Stimulated activated naive CD8-positive, alpha-beta T cell treated with anti-CD3 and anti-CD28 coated beads, Interleukin-15, Interleukin-2, amounts not matched to agents 100 ng/mL and 50 ng/mL, for 24 hours (primary cell): ENCODE measurements around the gene HORMAD2.

Experiments used
- H3K27ac Mint-ChIP-seq: one replicate; pipeline ENCODE4 v1.8.0; 2021; ENCODE audit warnings: mild to moderate bottlenecking, mixed read lengths
- H3K27me3 Mint-ChIP-seq: one replicate; pipeline ENCODE4 v1.8.0; 2021; ENCODE audit warnings: mixed read lengths
- H3K36me3 Mint-ChIP-seq: one replicate; pipeline ENCODE4 v1.8.0; 2021; ENCODE audit warnings: low read depth, mixed read lengths
- H3K4me1 Mint-ChIP-seq: one replicate; pipeline ENCODE4 v1.8.0; 2021; ENCODE audit warnings: low read depth, mixed read lengths
- H3K4me3 Mint-ChIP-seq: one replicate; pipeline ENCODE4 v1.8.0; 2021; ENCODE audit warnings: mild to moderate bottlenecking, mixed read lengths
- H3K9me3 Mint-ChIP-seq: one replicate; pipeline ENCODE4 v1.8.0; 2021; ENCODE audit warnings: mixed read lengths

The HORMAD2 gene, protein sequence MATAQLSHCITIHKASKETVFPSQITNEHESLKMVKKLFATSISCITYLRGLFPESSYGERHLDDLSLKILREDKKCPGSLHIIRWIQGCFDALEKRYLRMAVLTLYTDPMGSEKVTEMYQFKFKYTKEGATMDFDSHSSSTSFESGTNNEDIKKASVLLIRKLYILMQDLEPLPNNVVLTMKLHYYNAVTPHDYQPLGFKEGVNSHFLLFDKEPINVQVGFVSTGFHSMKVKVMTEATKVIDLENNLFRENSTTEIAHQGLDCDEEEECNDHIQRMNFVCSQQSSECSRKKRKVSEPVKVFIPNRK

DNA sequence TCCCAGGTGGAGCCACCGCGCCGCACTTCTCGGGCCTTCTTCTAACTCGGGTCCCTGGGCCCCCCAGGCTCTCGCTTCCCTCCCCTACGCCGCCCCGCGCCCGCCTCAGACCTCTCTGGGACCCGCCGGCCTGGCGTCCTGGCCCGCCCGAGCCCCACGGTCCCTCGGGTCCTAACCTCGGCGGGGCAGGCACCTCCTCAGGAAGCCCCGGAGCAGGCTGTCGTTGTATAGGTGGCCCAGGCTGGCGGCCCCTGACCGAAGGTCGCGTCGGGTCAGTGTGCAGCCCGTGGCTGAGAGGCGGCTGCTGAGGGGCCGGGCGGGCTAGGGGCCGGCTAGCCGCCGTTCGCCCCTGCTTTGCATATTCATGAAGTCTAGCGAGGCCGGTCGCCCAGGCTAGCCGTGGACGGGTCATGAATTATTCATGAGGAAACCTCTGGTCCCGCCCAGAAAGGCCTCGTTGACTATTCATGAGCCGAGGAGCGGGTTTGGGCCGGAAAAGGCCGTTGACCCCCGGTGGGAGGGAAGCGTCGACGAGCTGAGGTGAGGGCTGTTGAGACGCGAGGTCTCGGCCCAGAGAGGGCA is at the start of gene HORMAD2:
TSS of gene HORMAD2 (plus strand) at position 513 of the 582 bp plus-strand sequence. CDS start 13,489 bp downstream, outside the sequence.
- no peaks in the 10 kb centered on the region for H3K9me3 Mint-ChIP-seq
- no peak within 1 kb of the TSS for H3K4me3 Mint-ChIP-seq
- no peaks in the 10 kb centered on the region for H3K36me3 Mint-ChIP-seq
- no peak within 1 kb of the TSS for H3K27ac Mint-ChIP-seq
- H3K27me3 Mint-ChIP-seq, result peaks cover 19% of the 10 kb centered on the region
- peaks cover 11% of the 10 kb centered on the region for H3K4me1 Mint-ChIP-seq

DNA sequence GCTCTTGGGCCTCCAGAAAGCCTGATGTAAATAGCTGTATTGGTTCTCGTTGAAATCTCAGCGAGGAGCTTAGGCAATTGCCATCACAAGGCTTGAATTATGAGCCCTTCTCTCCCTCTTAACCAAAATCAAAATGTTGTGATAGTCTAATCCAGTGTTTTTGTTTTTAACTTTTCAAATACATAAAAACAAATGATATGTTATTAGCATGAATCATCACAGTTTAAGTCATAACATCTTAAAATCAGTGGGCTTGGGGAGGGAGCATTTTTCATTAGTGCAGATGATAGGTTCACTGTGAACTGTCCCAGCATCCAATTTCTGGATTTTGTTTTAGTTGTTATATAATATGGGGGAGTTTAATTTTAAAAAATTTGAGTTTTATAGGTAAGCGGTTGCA is 48.9 kb upstream of the HORMAD2 start:
- Mint-ChIP-seq H3K36me3 (peaks cover 12% of the 10 kb centered on the region), H3K27ac (no peak overlapping the region), H3K9me3 (no peaks in the 10 kb centered on the region), H3K4me1 (no peaks in the 10 kb centered on the region), H3K4me3 (no peak overlapping the region), H3K27me3 (no peaks in the 10 kb centered on the region)

DNA sequence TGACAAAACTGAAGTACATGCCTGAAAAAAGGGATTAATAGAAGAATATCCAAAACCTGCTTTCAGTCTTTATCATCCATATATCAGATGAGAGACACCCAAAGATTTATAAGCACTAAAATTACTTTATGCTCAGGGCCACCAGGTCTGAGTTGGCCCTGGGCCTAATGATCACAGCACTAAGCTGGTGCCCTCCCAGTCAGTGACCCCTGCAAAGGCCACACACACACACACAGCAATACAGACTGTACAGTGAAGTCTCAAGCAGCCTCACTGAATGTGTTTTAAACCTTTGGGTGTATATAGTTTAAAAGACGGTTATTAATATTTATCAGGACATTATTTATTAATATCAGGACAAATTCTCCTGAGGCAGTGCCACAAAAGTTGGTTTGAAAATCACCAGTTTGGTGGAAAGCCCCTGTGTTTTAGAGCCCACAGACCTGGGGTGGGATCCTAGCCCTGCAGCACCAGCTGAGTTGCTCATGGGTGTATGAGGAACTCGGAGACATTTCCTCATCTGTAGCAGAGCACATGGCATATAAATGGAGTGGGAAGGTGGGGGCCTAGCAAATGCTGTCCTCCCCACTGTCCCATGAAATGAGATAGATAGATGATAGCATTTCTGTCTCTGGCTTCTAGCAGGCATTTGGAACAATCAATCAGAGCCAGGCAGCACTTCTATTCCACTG is 48.4 kb upstream of the HORMAD2 start:
- Mint-ChIP-seq H3K4me1 (no peaks in the 10 kb centered on the region), H3K9me3 (no peaks in the 10 kb centered on the region), H3K27me3 (no peaks in the 10 kb centered on the region), H3K4me3 (no peak overlapping the region), H3K27ac (no peak overlapping the region), H3K36me3 (peaks cover 9% of the 10 kb centered on the region)

DNA sequence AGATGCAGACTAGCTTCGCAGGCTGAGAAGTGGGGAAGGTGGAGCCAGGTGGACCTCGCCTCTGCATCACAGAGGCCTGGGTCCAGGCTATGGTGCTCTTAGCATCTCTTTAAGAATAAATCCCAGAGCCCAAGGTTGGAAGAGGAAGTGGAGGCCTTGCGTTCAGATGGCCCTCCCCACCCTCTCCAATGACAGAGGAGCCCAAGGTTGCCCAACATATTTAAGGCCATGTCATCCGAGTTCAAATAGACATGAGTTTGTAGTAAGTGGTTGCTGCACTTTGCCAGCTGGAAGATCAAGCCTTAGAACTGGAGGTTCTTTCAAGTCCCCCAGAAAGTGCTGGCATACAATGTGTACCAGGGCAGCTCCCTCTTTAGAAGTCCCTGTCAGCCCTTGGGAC is 47.1 kb upstream of the HORMAD2 start:
- no peak overlapping the region for H3K4me3 Mint-ChIP-seq
- no peak overlapping the region for H3K27ac Mint-ChIP-seq
- no peaks in the 10 kb centered on the region for H3K27me3 Mint-ChIP-seq
- no peaks in the 10 kb centered on the region for H3K9me3 Mint-ChIP-seq
- no peaks in the 10 kb centered on the region for H3K36me3 Mint-ChIP-seq
- H3K4me1 Mint-ChIP-seq, result no peaks in the 10 kb centered on the region

DNA sequence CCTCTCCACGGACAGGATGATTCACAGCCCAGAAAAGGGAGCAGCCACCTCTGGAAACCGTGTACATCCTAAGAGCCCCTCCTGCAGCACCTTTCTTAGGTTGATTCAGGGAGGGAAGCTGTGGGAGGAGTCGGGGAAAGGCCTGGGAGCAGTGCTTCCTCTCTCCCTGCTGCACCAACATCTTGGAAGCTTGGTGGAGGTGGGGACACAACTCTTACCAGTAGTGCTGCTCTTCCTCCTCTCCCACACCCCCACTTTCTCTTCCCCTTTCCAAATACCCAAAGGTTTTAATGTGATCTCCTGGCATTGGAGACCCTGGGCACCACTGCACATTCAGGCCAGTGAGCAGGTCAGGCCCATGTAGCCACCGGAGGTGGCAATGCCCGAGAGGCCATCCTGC is 46.4 kb upstream of the HORMAD2 start:
- H3K36me3 Mint-ChIP-seq, result no peaks in the 10 kb centered on the region
- no peak overlapping the region for H3K4me3 Mint-ChIP-seq
- no peaks in the 10 kb centered on the region for H3K27me3 Mint-ChIP-seq
- no peaks in the 10 kb centered on the region for H3K9me3 Mint-ChIP-seq
- H3K27ac Mint-ChIP-seq, result no peak overlapping the region
- H3K4me1 Mint-ChIP-seq, result no peaks in the 10 kb centered on the region

DNA sequence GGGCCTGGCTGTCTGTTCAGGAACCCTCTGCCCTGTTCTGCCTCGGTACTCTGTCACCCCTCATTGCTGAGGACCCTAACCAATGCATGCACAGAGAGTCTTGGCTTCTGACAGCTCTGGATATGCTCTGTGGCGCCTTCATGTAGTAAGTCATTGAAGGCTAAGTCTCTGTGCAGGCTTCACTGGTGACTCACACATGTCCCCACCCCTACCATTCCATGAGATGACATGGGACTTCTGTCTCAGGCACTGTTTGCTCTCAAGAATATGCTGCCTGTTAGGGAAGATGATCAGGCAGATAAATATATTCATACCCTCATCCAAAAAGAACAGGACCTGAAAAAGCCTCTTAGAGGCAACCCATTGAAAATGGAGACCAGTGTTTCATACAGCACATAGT is 43.6 kb upstream of the HORMAD2 start:
- Mint-ChIP-seq H3K27ac (no peak overlapping the region), H3K4me3 (no peak overlapping the region), H3K27me3 (no peaks in the 10 kb centered on the region)

DNA sequence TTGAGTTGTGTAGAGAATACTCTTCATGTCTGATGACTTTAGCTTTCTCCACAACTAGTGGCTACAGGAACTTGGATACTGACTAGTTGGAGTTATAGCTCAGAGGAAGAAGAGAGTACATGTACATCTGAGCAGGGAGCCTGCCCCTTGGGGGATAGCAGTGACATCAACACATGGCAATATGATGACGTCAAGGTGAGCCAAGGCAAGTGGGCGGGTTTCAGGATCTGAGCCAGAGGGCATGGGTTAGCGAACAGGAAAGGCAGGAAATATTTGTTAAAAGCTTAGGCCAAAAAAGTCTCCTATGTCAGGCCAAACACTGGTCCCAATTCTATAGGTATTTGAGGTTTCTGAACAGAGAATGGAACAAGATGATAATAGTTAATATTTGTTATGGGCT is 42.0 kb upstream of the HORMAD2 start:
- Mint-ChIP-seq H3K9me3 (no peaks in the 10 kb centered on the region), H3K27me3 (peaks cover 7% of the 10 kb centered on the region), H3K36me3 (no peaks in the 10 kb centered on the region), H3K27ac (no peak overlapping the region), H3K4me3 (no peak overlapping the region), H3K4me1 (no peaks in the 10 kb centered on the region)

More for the DNA sequence above, 43.6 kb upstream of the HORMAD2 start:
- Mint-ChIP-seq H3K36me3 (no peaks in the 10 kb centered on the region), H3K9me3 (no peaks in the 10 kb centered on the region), H3K4me1 (no peaks in the 10 kb centered on the region)

DNA sequence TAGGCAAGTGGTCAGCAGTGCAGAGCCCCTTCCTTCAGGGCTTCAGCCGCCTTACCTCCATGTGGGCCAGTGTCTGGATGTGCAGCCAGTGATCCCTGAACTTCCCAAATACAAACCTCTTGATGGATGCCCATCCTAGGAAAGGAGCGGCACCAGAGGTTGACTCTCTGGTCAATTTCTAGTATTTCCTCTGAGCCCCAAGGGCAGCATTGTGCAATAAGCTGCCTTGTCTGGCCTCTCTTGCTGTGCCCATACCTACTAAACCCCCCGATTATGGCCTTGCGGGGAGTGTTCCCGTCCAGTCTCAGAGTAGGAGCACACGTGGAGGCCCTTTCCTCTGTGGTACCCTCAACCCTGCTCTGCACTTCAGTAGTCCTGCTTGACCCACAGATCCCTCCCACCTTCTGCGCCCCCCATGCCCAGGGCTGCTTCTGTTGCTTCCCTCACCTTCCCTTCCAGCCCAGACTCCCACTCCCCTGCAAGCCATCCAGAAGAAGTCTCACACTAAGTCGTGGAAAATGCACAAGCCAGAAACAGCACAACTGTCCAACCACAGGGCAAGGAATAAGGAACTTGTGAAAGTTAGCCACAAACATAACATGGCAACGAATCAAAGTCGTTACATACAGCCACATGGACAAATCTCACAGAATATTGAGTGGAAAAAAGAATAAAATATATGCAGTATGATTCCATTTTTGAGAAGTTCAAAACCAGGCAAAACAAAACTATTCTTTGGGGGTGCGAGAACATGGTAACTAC is 39.6 kb upstream of the HORMAD2 start:
- H3K9me3 Mint-ChIP-seq, result no peaks in the 10 kb centered on the region
- no peak overlapping the region for H3K4me3 Mint-ChIP-seq
- H3K27me3 Mint-ChIP-seq, result peaks cover 12% of the 10 kb centered on the region
- no peaks in the 10 kb centered on the region for H3K36me3 Mint-ChIP-seq
- peaks cover 4% of the 10 kb centered on the region for H3K4me1 Mint-ChIP-seq
- no peak overlapping the region for H3K27ac Mint-ChIP-seq

DNA sequence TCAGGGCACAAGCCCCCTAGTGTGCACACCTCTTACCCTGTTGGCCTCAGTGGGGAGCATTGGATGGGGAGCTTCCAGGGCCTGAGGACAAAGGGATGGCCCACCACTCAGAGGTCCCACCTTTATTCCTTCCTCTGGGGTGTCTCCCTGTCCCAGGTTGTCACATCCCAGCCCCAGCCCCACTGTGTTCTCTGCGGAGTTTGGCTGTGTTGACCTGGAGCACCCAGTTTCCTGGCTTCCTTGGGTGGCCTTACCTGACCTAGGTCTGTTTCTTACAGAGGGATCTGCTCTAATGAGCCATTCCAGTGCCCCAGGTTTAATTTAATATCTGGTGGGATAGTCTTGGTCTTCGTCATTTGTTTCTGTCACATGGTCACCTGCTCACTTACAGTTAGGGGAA is 38.8 kb upstream of the HORMAD2 start:
- H3K9me3 Mint-ChIP-seq, result no peaks in the 10 kb centered on the region
- H3K4me3 Mint-ChIP-seq, result no peak overlapping the region
- no peak overlapping the region for H3K27ac Mint-ChIP-seq
- H3K27me3 Mint-ChIP-seq, result peaks cover 12% of the 10 kb centered on the region
- H3K36me3 Mint-ChIP-seq, result no peaks in the 10 kb centered on the region
- H3K4me1 Mint-ChIP-seq, result peaks cover 4% of the 10 kb centered on the region

DNA sequence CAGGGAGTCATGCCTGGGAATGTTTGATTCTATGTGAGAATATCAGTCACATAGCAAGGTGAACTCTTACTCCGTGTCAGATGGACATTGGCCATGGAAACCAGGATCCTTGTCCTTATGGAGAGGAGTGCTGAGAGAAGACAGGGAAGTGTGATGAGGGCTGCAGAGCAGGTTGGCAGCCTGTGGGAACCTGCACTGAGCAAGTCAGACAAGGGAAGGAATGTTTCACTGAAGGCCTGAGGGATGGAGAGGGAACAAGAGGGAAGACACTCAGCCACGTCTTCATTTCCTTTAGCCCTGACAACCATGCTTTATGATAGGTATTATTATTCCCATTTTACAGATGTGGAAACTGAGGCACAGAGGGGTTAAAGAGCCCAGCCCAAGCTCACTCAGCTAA is 38.4 kb upstream of the HORMAD2 start:
- Mint-ChIP-seq H3K9me3 (no peaks in the 10 kb centered on the region), H3K27ac (no peak overlapping the region), H3K4me1 (peaks cover 4% of the 10 kb centered on the region), H3K27me3 (peaks cover 12% of the 10 kb centered on the region), H3K4me3 (no peak overlapping the region), H3K36me3 (no peaks in the 10 kb centered on the region)

DNA sequence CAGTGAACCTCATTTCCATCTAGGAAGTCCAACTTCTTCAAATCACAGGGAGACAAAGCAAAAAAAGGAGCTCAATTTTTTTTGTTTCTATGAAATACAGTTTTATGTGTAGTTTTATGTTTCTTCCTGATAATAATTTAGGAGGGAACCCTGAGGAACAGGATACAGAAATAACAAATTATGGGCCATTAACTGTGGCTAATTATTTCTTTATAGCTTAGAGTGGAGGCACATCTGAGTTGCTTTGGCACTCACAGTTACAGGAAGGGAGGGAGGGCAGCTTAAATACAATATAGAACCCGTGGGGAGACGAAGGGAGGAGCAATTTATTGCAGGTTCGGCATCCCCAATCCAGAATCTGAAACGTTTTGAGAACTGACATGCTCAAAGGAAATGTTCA is 37.1 kb upstream of the HORMAD2 start:
- Mint-ChIP-seq H3K27me3 (peaks cover 12% of the 10 kb centered on the region), H3K27ac (no peak overlapping the region), H3K36me3 (no peaks in the 10 kb centered on the region), H3K4me1 (peaks cover 7% of the 10 kb centered on the region), H3K9me3 (no peaks in the 10 kb centered on the region), H3K4me3 (no peak overlapping the region)

DNA sequence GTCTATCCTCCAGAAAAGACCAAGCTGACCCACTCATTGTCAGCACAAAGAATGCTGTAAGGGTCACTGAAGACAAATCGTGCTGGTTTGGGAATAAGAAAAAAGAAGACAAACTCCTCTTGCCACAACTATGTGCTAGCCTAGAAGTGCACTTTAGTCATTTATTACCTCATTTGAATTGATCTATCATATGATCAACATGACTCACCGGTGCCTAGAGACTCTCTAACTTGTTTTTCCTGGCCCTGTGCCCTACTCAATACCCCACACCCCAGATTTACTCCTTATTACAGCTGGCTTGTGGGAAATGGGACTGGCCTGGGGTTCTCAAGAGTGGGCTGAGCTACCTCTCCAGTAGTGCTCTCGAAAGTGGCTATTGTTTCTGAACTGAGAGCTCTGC is 35.9 kb upstream of the HORMAD2 start:
- peaks cover 7% of the 10 kb centered on the region for H3K4me1 Mint-ChIP-seq
- H3K9me3 Mint-ChIP-seq, result no peaks in the 10 kb centered on the region
- H3K4me3 Mint-ChIP-seq, result no peak overlapping the region
- no peak overlapping the region for H3K27ac Mint-ChIP-seq
- H3K27me3 Mint-ChIP-seq, result peaks cover 12% of the 10 kb centered on the region
- no peaks in the 10 kb centered on the region for H3K36me3 Mint-ChIP-seq

DNA sequence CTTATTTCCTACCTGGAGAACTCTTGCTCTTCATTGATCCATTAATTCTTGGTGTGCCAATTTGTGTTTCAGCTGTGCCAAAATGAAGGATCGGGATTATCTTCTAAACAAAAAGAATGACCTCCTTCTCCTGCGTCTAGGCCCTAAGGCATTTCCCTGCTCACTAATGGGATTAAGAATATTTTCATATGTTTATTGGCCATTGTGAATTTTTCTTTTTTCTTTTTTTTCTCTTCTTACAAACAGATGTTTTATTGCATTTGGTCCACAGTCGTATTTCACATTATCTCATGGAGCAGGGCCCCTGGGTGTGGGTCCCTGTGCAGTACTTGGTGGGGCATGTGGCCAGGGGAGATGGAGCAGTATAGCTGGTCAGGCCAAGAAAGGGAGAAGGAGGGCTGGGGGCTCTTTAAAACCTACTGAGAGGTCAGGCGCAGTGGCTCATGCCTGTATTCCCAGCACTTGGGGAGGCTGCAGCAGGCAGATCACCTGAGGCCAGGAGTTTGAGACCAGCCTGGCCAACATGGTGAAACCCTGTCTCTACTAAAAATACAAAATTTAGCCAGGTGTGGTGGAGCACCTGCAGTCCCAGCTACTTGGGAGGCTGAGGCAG is 35.3 kb upstream of the HORMAD2 start:
- Mint-ChIP-seq H3K4me1 (peaks cover 7% of the 10 kb centered on the region), H3K4me3 (no peak overlapping the region), H3K9me3 (no peaks in the 10 kb centered on the region), H3K27ac (no peak overlapping the region), H3K36me3 (no peaks in the 10 kb centered on the region), H3K27me3 (peaks cover 12% of the 10 kb centered on the region)

DNA sequence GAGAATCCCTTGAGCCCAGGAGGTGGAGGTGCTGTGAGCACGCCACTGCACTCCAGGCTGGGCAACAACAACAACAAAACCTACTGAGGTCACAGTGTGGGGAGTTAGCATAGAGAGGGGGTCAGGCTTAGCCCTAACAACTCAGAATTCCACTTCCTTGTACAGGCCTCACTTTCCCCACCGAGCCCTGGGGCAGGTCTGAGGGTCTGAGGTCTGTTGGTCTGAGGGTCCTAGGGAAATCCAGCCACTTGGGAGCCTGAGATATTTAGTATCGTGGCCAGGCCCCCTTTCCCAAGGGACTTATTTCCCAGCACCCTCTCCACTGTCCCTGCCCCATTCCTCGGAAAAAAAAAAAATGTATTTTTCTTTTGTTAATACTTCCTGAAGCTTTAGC is 34.8 kb upstream of the HORMAD2 start:
- H3K4me1 Mint-ChIP-seq, result peaks cover 7% of the 10 kb centered on the region
- no peaks in the 10 kb centered on the region for H3K9me3 Mint-ChIP-seq
- peaks cover 12% of the 10 kb centered on the region for H3K27me3 Mint-ChIP-seq
- H3K36me3 Mint-ChIP-seq, result no peaks in the 10 kb centered on the region
- H3K4me3 Mint-ChIP-seq, result no peak overlapping the region
- H3K27ac Mint-ChIP-seq, result no peak overlapping the region
